Stomach smooth muscle (tissue), 2 donors: ENCODE data around the gene PAK1IP1.
A peak's percentile ranks its signal among the peaks of the same experiment; 100 is the strongest.
"Not testable (repeated sequence)": the region's sequence is repeated elsewhere in the genome, so short reads cannot be mapped to it uniquely, and the experiment has no call there.

Source experiments
- H3K27ac ChIP-seq: one replicate; pipeline ENCODE4 v1.7.0; 2013; ENCODE audit warnings: mild to moderate bottlenecking, low read length, inconsistent platforms
- H3K27me3 ChIP-seq, 2 donors: one replicate each; pipeline ENCODE4 v1.7.0; 2013; ENCODE audit warnings: low read length in 2 of 2; ENCODE audit not compliant: insufficient read depth in 2 of 2, control insufficient read depth in 1 of 2
- H3K36me3 ChIP-seq, 2 donors: one replicate each; pipeline ENCODE4 v1.7.0; 2013; ENCODE audit warnings: low read length in 2 of 2; ENCODE audit not compliant: control insufficient read depth in 2 of 2, insufficient read depth in 2 of 2
- H3K4me1 ChIP-seq: one replicate; pipeline ENCODE4 v1.7.0; 2013; ENCODE audit warnings: low read length; ENCODE audit not compliant: control insufficient read depth, insufficient read depth
- H3K4me3 ChIP-seq, 2 donors: one replicate each; pipeline ENCODE4 v1.7.0; 2013; ENCODE audit warnings: low read length in 2 of 2
- H3K9ac ChIP-seq, 2 donors: one replicate each; pipeline ENCODE4 v1.7.0; 2013; ENCODE audit warnings: low read length in 2 of 2, mild to moderate bottlenecking in 1 of 2
- H3K9me3 ChIP-seq, 2 donors: one replicate each; pipeline ENCODE4 v1.7.0; 2013; ENCODE audit warnings: low read length in 2 of 2; ENCODE audit not compliant: control insufficient read depth in 2 of 2
- donor health status: healthy.
- donor health status: Pancreatic carcinoma.

PAK1IP1 gene

GRCh38 chr6:10695086-10695657, 400 bp downstream of the PAK1IP1 start:
- H3K27me3 ChIP-seq: no peaks in the 10 kb centered on the region
- peak overlapping the region; percentile 98 for H3K27ac ChIP-seq
- H3K9me3 ChIP-seq: no peaks in the 10 kb centered on the region
- H3K36me3 ChIP-seq: peaks cover 0 to 6% of the 10 kb centered on the region in 2 donors
- peak overlapping the region; percentile 75 to 100 for H3K4me3 ChIP-seq
- H3K9ac ChIP-seq: peak overlapping the region; percentile 97 to 98
- H3K4me1 ChIP-seq: peaks cover 13% of the 10 kb centered on the region

GRCh38 chr6:10696655-10697054, 1.9 kb downstream of the PAK1IP1 start:
- H3K36me3 ChIP-seq: peaks cover 4 to 10% of the 10 kb centered on the region in 2 donors
- no peak overlapping the region for H3K9ac ChIP-seq
- H3K27me3 ChIP-seq: no peaks in the 10 kb centered on the region
- H3K9me3 ChIP-seq: no peaks in the 10 kb centered on the region
- no peak overlapping the region for H3K27ac ChIP-seq
- H3K4me3 ChIP-seq: no peak overlapping the region
- H3K4me1 ChIP-seq: peaks cover 13% of the 10 kb centered on the region

- Histone ChIP-seq H3K36me3 (peaks cover 2% of the 10 kb centered on the region in 2 donors), H3K27me3 (no peaks in the 10 kb centered on the region), H3K4me1 (no peaks in the 10 kb centered on the region), H3K9ac (no peak overlapping the region), H3K9me3 (no peaks in the 10 kb centered on the region), H3K27ac (no peak overlapping the region), H3K4me3 (no peak overlapping the region)
These were observed 19.2 kb downstream of the PAK1IP1 start for GRCh38 chr6:10713962-10714361.

- peak overlapping the region; percentile 54 to 72 for H3K4me3 ChIP-seq
- no peaks in the 10 kb centered on the region for H3K9me3 ChIP-seq
- no peak overlapping the region for H3K9ac ChIP-seq
- peaks cover 28% of the 10 kb centered on the region for H3K4me1 ChIP-seq
- H3K36me3 ChIP-seq: no peaks in the 10 kb centered on the region
- H3K27me3 ChIP-seq: no peaks in the 10 kb centered on the region
- H3K27ac ChIP-seq: peak overlapping the region; percentile 24
These were observed 24.7 kb downstream of the PAK1IP1 start for GRCh38 chr6:10719296-10719963.

GRCh38 chr6:10719964-10720264, 25.1 kb downstream of the PAK1IP1 start:
- H3K9ac ChIP-seq: peak overlapping the region; percentile 47 to 53
- peak overlapping the region; percentile 24 for H3K27ac ChIP-seq
- H3K9me3 ChIP-seq: no peaks in the 10 kb centered on the region
- H3K4me1 ChIP-seq: peaks cover 33% of the 10 kb centered on the region
- H3K4me3 ChIP-seq: peak overlapping the region; percentile 54 to 72
- no peaks in the 10 kb centered on the region for H3K27me3 ChIP-seq
- no peaks in the 10 kb centered on the region for H3K36me3 ChIP-seq

GRCh38 chr6:10720265-10720959, 25.6 kb downstream of the PAK1IP1 start:
- peak overlapping the region; percentile 54 to 72 for H3K4me3 ChIP-seq
- H3K4me1 ChIP-seq: peaks cover 36% of the 10 kb centered on the region
- no peaks in the 10 kb centered on the region for H3K36me3 ChIP-seq
- H3K27ac ChIP-seq: peak overlapping the region; percentile 24
- no peaks in the 10 kb centered on the region for H3K27me3 ChIP-seq
- H3K9me3 ChIP-seq: no peaks in the 10 kb centered on the region
- H3K9ac ChIP-seq: peak overlapping the region; percentile 47 to 53

- not testable (repeated sequence) for H3K9ac ChIP-seq, H3K27me3 ChIP-seq, H3K9me3 ChIP-seq, H3K27ac ChIP-seq, H3K36me3 ChIP-seq
- Histone ChIP-seq H3K4me1 (peaks cover 36% of the 10 kb centered on the region), H3K4me3 (peak overlapping the region in 1 of 2 donors; percentile 72)
These were observed 26.4 kb downstream of the PAK1IP1 start for GRCh38 chr6:10720960-10721849.

GRCh38 chr6:10721850-10722569, 27.2 kb downstream of the PAK1IP1 start:
- Histone ChIP-seq H3K4me1 (peaks cover 36% of the 10 kb centered on the region), H3K36me3 (peaks cover 2 to 3% of the 10 kb centered on the region in 2 donors), H3K9me3 (no peaks in the 10 kb centered on the region), H3K27me3 (no peaks in the 10 kb centered on the region), H3K4me3 (peak overlapping the region; percentile 74 to 86), H3K27ac (peak overlapping the region; percentile 78), H3K9ac (peak overlapping the region; percentile 58 to 72)

GRCh38 chr6:10722570-10722819, 27.7 kb downstream of the PAK1IP1 start:
- peak overlapping the region; percentile 78 for H3K27ac ChIP-seq
- H3K4me1 ChIP-seq: peaks cover 36% of the 10 kb centered on the region
- H3K4me3 ChIP-seq: peak overlapping the region; percentile 74 to 86
- H3K27me3 ChIP-seq: no peaks in the 10 kb centered on the region
- no peaks in the 10 kb centered on the region for H3K9me3 ChIP-seq
- peak overlapping the region; percentile 58 to 72 for H3K9ac ChIP-seq
- H3K36me3 ChIP-seq: peaks cover 2 to 3% of the 10 kb centered on the region in 2 donors
